CD4-positive, alpha-beta T cell treated with Interleukin-12 subunit alpha and Interleukin-12 subunit beta, for 1 hour (primary cell): ENCODE measurements around the gene URAD.
A peak's percentile ranks its signal among the peaks of the same experiment; 100 is the strongest.

Experiments
- DNase-seq: peaks from one replicate; pipeline ENCODE4 v3.0.0-alpha.2; 2020

The URAD gene

GRCh38 chr13:27954406-27954851 lies 34.1 kb downstream of the URAD start:
- DNase-seq = no peak

DNA sequence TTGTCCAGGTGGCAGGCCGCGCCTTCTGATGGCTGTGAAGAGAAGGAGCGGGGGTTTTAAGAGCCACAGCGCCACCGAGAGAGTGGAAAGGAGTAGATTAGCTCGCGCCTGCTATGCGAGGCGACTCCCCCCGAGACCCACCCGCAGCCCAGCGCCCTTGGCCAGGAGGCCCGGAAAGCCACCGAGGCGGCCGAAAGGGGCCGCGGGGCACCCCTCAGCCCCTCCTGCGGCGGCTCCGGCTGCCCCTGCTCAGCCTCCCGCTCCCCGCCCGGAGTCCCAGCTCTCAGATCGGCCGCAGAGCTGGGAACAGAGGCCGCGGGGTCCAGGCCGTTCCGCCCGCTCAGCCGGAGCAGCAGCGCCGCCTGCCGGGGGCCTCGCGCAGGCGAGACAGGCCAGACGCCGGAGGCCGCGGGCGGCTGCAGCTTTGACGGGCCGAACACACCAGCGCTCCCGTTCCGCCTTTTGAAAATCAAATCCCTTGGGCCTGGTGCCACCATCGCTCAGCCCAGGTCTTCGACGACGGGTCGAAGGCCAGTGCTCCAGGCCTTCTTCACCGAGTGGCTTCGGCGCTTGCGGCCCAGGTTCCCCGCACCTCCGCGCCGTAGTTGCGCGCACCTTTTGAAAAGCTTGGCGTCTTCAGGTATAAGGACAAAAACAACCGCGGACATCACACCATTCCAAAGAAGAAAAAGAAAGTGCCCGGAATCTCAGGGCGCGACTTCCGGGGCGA lies 34.7 kb downstream of the URAD start:
- peak; percentile 49 for DNase-seq

DNA sequence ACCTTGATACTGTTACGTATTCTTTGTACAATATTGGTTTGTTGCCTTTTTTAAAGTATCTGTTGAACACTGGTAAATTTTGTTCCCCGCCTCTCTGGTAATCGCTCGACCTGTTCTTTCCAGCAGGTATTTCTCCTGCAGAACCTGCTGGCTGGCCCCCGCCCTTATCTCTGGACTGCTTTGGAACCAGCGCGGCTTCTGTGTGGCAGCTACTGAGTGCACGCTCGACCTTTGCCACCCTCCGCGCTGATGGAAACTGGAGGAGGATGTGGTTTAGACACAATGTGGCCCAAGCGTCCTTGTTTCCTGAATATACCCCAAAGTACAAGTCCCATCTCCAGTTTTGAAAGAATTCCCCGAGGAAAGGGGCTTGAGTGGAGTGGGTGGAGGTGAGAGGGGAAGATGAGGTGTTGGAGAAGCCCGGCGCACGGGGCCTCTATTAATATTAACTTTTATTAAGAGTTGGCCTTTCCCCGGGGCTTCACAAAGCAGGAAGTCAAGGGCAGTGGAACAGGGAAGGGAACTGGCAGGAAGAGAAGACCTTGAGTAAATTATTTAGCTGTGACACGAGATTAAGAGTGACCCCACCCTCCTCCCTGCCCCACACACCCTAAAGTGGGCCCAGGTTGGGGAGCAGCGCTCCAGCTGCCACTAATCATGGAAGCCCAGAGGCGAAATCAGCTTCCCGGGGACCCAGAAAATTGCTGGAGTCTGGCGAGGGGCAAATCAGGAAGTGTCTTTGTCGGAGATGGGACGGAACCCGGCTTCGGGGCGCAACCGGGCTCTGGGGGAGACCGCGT lies 35.4 kb downstream of the URAD start:
- DNase-seq = no peak

DNA sequence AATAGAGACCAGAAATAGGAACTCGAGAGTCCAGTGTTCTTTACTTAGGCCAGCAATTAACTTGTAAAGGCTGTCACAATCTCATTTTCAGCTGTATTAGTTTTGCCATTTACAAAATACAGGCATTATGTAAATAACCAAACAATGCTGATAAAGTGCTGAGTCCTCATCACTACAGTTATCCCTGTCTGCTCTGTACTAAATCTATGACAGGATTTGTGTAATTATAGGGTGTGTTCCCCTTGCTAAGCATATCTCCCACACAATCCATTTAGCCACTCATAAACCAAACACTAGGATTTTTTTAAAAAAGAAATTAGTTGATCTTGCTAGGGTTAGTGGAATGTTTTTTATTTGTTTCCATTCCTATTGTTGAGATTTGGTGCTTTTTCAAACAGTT lies 45.5 kb downstream of the URAD start:
- no peak for DNase-seq

GRCh38 chr13:27933580-27934328 lies 54.7 kb downstream of the URAD start:
- DNase-seq = no peak

GRCh38 chr13:27933118-27933517 lies 55.4 kb downstream of the URAD start:
- no peak for DNase-seq

GRCh38 chr13:27929868-27930267 lies 58.6 kb downstream of the URAD start:
- no peak for DNase-seq

- no peak for DNase-seq
Measured at GRCh38 chr13:27928805-27929753, 59.4 kb downstream of the URAD start.

DNA sequence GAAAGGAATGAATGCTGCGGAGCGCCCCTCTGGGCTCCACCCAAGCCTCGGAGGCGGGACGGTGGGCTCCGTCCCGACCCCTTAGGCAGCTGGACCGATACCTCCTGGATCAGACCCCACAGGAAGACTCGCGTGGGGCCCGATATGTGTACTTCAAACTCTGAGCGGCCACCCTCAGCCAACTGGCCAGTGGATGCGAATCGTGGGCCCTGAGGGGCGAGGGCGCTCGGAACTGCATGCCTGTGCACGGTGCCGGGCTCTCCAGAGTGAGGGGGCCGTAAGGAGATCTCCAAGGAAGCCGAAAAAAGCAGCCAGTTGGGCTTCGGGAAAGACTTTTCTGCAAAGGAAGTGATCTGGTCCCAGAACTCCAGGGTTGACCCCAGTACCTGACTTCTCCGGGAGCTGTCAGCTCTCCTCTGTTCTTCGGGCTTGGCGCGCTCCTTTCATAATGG lies 60.1 kb downstream of the URAD start:
- no peak for DNase-seq
